HUES48 (cell line): ENCODE measurements around the gene TTLL6.

Source experiments
- H3K27ac ChIP-seq: one replicate; pipeline ENCODE4 v1.7.0; 2013; ENCODE audit warnings: low read depth, low read length, inconsistent platforms
- H3K27me3 ChIP-seq: 2 replicates; pipeline ENCODE4 v1.6.1; 2013; ENCODE audit warnings: mild to moderate bottlenecking, low read length; ENCODE audit not compliant: control insufficient read depth, insufficient read depth
- H3K36me3 ChIP-seq: 2 replicates; pipeline ENCODE4 v1.6.1; 2013; ENCODE audit warnings: low read length; ENCODE audit not compliant: control insufficient read depth, insufficient read depth
- H3K4me1 ChIP-seq: 2 replicates; pipeline ENCODE4 v1.6.1; 2013; ENCODE audit warnings: mild to moderate bottlenecking, low read length; ENCODE audit not compliant: control insufficient read depth, insufficient read depth
- H3K4me3 ChIP-seq: 2 replicates; pipeline ENCODE4 v1.5.1; 2013; ENCODE audit warnings: mild to moderate bottlenecking, low read depth, low read length
- H3K9ac ChIP-seq: 2 replicates; pipeline ENCODE4 v1.6.1; 2013; ENCODE audit warnings: mild to moderate bottlenecking, low read depth, low read length, moderate library complexity
- H3K9me3 ChIP-seq: 2 replicates; pipeline ENCODE4 v1.6.1; 2013; ENCODE audit warnings: low read length; ENCODE audit not compliant: control insufficient read depth, insufficient read depth

Gene TTLL6

DNA sequence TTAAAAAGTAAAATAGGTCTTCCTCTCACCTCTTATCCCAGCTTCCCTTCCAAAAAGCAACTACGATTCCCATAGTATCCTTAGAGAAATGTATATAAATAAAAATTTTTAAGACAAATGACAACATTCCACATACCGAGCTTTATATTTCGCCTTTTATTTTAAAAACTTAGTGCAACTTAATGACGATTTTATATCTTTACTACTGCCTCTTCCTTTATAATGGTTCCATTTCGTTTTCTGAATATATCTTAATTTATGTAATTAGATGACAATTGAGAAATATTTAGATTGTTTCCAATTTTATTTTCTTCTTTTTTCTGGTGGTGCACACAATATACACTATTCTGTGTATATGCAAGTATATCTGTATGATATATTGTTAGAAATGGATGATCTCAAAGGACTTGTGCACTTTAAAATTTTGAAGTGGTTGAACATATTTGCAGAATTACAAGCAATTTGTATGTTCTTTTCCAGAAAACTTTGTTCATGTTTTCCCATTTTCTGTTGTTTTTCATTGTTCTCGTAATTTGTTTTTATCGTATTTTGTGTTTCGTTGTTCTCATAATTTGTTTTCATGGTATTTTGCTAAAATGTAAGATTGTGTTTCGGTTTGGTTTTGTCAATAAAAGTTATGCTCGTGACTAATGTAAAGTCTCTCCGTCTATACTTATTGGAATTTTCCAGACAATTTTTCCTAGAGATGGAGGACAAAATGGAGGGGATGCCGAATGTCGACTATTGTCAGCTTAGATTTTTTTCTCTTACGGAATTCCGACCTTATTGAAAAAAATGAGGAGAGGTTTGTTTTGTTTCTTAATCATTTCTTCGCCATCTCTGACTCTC lies 68.1 kb downstream of the TTLL6 start:
- Histone ChIP-seq H3K9me3 (no peaks in the 10 kb centered on the region), H3K9ac (no peak overlapping the region), H3K4me1 (no peaks in the 10 kb centered on the region), H3K27me3 (peaks cover 100% of the 10 kb centered on the region), H3K27ac (no peak overlapping the region), H3K4me3 (no peak overlapping the region), H3K36me3 (no peaks in the 10 kb centered on the region)

DNA sequence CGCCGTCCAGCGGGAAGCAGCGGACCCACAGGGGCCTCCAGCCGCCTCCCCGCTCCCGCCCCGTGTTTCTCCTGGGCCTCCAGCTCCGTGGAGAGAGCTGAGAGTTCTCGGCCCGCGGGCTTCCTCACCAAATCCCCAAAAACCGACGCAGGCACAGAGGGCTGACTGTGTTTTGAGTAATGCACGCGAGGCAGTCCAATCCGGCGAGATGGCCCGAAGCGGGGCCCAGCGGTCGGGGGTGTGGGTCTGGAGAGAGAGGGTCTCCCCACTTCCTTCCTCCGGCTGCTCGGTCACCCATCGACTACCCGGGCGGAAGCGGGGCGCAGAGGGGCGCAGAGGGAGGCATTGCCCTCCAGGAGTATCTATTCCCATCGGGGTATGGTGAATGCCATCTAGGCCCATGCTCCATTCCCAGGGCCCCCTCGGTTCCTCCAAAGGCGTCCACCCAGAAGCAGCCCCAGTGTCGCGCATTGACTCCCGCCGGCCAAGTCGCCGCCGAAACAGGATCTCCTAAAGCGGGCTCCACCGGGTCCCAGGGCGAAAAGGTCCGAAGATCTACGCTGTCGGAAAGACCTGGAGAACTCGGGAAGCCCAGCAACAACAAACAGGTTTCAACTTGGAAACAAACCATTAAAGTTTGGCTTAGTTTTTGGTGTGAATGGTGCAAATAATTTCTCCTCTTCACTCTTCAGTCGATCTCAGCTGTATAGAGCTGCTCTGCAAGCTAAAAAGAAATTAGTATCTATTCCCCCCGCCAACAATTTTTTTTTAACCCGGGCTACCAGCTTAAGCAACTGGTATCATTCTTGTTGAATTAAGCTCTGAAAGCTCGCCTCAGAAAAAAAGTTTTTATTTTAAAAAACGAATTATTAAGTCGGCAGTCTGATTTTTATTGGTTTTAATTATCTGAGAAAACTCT lies 69.3 kb downstream of the TTLL6 start:
- no peaks in the 10 kb centered on the region for H3K4me1 ChIP-seq
- H3K4me3 ChIP-seq, result no peak overlapping the region
- no peaks in the 10 kb centered on the region for H3K9me3 ChIP-seq
- peaks cover 100% of the 10 kb centered on the region for H3K27me3 ChIP-seq
- no peaks in the 10 kb centered on the region for H3K36me3 ChIP-seq
- no peak overlapping the region for H3K27ac ChIP-seq
- H3K9ac ChIP-seq, result no peak overlapping the region

DNA sequence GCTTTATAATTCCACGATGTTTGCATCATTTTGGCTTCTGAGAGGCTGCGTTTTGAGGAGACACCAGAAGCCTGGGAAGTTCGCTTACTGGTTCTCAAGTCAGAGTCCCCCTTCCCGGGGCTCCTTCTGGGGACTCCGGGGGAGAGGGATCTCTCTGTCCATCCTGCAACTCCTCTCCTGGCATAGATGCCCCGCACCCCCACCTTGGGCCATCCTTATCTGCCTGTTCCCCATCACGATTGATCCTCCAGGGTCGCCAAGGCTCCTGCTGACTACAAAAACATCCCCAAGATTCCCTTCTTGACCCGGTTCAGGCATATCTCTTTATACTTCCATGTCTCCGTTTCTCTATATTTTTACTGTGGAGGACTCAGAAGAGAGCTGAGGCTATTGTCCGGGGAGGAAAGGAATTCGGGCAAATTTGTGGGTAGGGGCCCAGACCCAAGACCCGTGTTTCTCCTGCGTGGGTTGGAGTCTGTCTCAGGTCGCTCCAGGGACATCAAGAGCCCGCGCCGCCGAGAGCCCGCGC lies 70.0 kb downstream of the TTLL6 start:
- H3K4me1 ChIP-seq, result no peaks in the 10 kb centered on the region
- no peak overlapping the region for H3K9ac ChIP-seq
- no peak overlapping the region for H3K4me3 ChIP-seq
- no peaks in the 10 kb centered on the region for H3K9me3 ChIP-seq
- H3K27ac ChIP-seq, result no peak overlapping the region
- H3K27me3 ChIP-seq, result peaks cover 100% of the 10 kb centered on the region
- H3K36me3 ChIP-seq, result no peaks in the 10 kb centered on the region

DNA sequence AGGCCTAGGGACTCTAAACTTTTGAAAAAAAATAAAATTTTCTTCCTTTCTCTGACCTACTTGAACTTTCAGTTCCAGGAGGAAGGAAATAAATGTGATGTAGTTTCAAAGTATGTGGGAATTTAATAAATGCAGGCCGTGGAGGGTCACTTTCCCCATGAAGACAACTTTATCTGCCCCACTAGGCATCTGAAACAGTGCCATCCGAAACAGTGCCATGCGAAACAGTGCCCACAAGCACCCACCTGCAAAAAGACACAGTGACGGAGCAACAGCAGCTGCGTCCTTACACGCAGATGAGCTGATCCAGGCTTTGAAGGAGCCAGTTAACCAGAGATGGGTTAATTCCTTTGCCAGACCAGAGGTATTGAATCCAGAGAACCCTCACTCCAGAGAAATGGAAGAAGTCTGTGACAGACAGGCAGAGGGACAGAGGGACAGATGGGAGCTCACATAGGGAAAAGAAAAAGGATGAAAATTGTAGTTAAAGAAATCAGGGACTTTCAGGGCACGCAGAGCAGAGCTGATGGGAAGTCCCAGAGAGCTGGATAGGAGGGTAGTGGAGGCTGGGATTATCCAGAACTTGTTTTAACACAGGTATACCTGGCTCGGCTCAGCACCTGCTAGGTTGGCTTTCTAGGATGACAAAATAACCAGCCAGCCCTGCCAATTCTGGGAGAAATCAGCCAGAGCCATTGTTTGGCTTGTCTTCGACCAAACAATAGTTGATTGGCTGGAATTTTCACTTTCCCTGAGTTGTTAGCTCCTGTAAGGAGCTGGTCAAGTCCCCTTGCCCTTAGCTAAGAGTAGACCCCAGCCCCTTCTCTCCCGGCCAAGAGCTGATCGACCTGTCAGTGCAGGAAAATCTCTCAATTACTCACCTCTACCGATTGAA lies 71.4 kb downstream of the TTLL6 start:
- Histone ChIP-seq H3K9ac (no peak overlapping the region), H3K4me3 (no peak overlapping the region), H3K4me1 (no peaks in the 10 kb centered on the region), H3K36me3 (no peaks in the 10 kb centered on the region), H3K27me3 (peaks cover 100% of the 10 kb centered on the region), H3K9me3 (no peaks in the 10 kb centered on the region), H3K27ac (no peak overlapping the region)

DNA sequence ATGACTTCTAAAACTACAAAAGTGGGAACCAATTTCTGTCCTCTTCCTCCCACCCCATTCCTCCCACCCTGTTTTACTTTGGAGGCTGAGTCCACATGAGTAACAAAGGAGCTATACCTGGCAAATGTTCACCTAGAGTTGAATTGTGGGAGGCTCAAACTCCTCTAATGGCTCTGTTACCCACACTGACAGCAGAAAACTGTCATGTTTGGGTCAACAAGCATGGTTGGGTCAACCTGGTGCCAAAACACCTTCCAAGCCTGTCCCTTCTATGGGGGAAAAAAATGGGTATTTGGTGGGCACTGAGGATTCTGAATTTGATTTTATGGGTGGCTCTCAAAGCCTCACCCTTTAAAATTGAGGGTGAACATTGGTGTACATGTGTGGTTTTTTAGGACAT lies 76.5 kb downstream of the TTLL6 start:
- Histone ChIP-seq H3K4me1 (peaks cover 3% of the 10 kb centered on the region; the same call in 1 of the 2 replicates), H3K27me3 (peaks cover 100% of the 10 kb centered on the region), H3K36me3 (no peaks in the 10 kb centered on the region), H3K9ac (no peak overlapping the region), H3K27ac (no peak overlapping the region), H3K4me3 (no peak overlapping the region), H3K9me3 (no peaks in the 10 kb centered on the region; the same call in 1 of the 2 replicates)

DNA sequence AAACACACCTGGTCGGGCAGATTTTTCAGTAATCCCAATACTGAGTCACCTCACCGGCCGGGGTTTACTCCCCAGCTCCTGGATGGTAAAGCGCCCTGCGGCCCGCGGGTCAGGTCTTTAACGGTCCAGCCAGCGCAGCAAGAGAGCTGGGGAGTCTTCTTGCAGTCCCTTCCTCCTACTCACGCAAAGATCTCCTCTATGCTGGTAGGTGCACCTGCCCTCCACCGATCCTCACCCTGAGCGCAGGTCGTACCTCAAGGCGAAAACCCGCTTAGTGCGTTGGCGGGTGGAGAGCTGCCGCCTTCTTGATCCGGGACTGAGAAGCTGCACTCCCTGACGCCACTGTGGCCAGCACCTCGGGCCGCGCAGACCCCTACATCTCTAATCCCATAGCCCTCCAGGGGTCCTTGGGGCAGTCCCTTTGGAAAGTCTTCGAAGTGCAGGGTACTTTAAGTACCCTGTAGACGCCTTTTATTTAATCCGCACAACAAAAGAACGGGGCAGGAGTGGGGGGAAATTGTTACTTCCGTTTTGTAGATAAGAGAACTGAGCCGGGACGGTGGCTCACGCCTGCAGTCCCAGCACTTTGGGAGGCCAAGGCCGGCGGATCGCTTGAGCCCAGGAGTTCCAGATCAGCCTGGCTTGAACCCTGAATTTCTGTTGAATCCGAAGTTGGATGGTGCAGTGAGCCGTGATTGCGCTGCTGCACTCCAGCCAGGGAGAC lies 78.1 kb downstream of the TTLL6 start:
- H3K4me3 ChIP-seq, result no peak overlapping the region
- H3K27ac ChIP-seq, result no peak overlapping the region
- peaks cover 100% of the 10 kb centered on the region for H3K27me3 ChIP-seq
- H3K36me3 ChIP-seq, result no peaks in the 10 kb centered on the region
- H3K4me1 ChIP-seq, result peaks cover 3% of the 10 kb centered on the region; the same call in 1 of the 2 replicates
- no peak overlapping the region for H3K9ac ChIP-seq
- H3K9me3 ChIP-seq, result no peaks in the 10 kb centered on the region; the same call in 1 of the 2 replicates

DNA sequence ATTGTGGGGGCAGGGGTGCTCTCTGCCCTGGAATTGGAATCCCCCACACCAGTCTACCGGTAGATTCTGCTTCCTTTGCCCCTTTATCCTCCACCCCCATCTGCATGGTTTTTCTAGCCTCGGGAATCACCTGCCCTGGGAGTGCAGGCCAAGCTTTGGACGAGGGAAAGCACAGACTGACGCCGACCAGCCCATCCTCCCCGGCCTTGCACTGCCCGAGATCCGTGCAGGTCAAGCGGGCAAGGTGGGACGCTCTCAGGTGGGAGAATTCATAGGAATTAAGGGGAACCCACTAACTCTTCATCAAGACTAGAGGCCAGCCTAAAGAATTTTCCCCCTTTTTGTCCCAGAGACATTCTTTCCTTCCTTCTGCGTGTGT lies 78.6 kb downstream of the TTLL6 start:
- Histone ChIP-seq H3K9ac (no peak overlapping the region), H3K4me1 (peaks cover 3% of the 10 kb centered on the region; the same call in 1 of the 2 replicates), H3K27ac (no peak overlapping the region), H3K9me3 (no peaks in the 10 kb centered on the region; the same call in 1 of the 2 replicates), H3K27me3 (peaks cover 100% of the 10 kb centered on the region), H3K4me3 (no peak overlapping the region), H3K36me3 (no peaks in the 10 kb centered on the region)

DNA sequence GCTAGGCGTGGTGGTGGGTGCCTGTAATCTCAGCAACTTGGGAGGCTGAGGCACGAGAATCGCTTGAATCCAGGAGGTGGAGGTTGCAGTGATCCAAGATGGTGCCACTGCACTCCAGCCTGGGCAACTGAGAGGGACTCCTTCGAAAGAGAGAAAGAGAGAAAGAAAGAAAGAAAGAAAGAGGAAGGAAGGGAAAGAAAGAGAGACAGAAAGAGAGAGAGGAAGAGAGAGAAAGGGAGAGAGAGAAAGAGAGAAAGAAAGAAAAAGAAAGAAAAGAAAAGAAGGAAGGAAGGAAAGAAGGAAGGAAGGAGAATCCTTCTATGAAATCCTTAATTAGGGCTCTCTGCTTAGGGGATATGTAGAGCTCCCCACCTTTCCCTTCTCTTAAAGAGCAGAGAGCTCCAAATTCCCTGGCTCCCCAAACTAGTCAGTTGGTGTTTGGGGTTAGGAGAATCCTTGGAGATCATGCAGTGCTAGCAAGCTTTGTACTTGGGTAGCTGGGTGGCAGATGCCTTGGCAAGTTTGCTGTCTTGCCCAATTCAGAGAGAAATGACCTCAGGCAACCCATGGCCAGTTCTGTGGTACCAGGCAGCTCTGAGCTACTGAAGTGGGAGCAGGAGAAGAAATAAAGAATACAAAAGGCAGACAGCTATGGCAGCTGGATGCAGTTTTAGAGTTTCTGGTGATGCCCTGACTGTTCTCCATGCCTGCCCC lies 79.5 kb downstream of the TTLL6 start:
- H3K27ac ChIP-seq, result no peak overlapping the region
- peaks cover 100% of the 10 kb centered on the region for H3K27me3 ChIP-seq

DNA sequence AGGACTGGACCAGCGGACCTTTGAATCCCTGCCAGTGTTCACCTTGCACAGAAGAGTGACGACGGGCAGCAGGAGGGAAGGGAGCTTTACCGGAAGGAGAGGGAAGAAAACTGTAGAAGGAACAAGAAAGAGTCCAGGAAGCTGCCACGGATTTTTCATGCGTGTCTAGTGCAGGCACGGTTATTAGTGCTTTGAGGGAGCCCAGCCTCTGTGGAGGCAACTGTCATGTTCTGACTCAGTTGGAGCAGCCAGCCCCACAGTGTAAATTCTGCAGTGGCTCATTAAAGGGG lies 82.0 kb downstream of the TTLL6 start:
- H3K27me3 ChIP-seq, result peaks cover 100% of the 10 kb centered on the region
- H3K4me1 ChIP-seq, result peaks cover 6% of the 10 kb centered on the region
- no peaks in the 10 kb centered on the region; the same call in 1 of the 2 replicates for H3K9me3 ChIP-seq
- no peaks in the 10 kb centered on the region for H3K36me3 ChIP-seq
- H3K9ac ChIP-seq, result no peak overlapping the region
- no peak overlapping the region for H3K4me3 ChIP-seq
- no peak overlapping the region for H3K27ac ChIP-seq

More for the DNA sequence above, 79.5 kb downstream of the TTLL6 start:
- no peak overlapping the region for H3K9ac ChIP-seq
- H3K4me3 ChIP-seq, result no peak overlapping the region
- H3K9me3 ChIP-seq, result no peaks in the 10 kb centered on the region; the same call in 1 of the 2 replicates
- H3K4me1 ChIP-seq, result peaks cover 6% of the 10 kb centered on the region
- no peaks in the 10 kb centered on the region for H3K36me3 ChIP-seq
